HG02973 (cell line): ENCODE results near the gene MSL3B.

ENCODE experiments used
- ATAC-seq: cut with Tn5 transposase; IDR thresholded peaks from one replicate; pipeline ENCODE4 v1.9.1; 2021; ENCODE audit warnings: moderate library complexity; ENCODE audit not compliant: unreplicated experiment

The MSL3B gene

DNA sequence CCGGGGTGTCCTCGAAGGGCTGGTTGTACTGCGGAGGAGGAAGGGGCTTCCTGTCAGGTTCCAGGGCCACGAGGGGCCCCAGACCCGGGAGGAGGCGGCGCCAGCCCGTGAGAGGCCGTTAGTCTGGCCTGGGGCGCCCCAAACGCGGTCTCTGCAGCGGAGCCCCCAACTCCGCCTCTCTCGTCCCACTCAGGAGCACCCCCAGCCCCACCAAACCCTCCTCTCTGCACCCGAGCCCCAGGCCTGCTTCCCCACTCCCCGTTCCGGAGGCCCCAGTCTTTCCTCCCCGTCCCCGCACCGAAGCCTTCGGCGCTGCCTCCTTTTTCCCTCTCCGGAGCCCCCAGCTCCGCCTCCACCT lies 14.3 kb downstream of the MSL3B start:
- peak; percentile 4 for ATAC-seq

DNA sequence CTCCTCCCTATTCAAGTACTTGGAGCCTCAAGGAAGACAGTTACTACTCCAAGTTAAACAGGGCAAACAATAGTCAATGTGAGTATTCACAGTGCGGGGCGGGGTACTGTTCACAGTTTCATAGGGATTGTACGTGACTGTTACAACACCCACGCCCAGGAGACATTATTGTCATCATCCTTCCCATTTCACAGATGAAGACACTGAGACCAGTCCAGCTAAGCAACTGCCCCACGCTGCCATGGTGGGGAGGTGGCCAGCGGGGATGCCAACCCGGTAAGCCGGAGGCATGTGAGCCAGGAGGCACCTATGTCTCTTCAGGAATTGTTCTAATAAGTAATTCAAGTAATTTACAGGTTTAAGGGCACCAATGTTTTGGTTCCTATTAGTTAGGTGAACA lies 14.8 kb downstream of the MSL3B start:
- no peak for ATAC-seq

DNA sequence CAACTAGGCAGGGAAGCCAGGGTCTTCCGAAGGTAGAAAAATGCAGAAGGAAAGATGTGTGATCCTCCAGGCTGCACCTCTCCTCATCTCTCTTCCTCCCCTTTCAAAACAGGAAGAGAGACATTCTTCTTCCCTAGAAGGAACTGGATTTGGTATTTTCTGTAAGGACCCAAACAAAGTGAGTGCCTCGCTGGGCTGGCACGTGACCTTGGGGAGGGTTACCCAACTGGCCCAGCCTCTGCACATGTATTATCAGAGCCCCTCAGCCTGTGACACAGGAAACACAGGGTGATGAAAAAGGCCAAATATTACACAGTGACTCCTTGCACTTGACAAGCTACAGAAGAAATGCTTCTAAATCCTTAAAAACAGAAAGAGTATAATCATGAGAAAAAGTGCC lies 16.1 kb downstream of the MSL3B start:
- no peak for ATAC-seq

DNA sequence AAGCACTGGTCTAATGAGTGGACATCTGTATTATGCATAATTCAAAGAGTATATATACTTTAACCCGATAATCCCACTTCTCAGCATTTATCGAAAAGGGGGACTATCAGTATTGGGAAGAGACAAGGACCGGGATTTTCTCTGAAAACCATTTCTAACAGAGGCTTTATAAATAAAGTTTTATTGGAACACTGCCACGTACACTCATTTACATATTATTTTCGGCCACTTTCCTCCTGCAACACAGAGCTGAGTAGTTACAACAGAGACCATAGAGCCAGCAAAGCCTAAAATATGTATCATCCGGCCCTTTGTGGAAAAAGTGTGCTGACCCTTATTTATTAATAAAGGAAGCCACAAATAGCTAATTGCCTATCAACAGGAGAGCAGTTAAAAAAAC lies 17.0 kb downstream of the MSL3B start:
- ATAC-seq, result no peak

DNA sequence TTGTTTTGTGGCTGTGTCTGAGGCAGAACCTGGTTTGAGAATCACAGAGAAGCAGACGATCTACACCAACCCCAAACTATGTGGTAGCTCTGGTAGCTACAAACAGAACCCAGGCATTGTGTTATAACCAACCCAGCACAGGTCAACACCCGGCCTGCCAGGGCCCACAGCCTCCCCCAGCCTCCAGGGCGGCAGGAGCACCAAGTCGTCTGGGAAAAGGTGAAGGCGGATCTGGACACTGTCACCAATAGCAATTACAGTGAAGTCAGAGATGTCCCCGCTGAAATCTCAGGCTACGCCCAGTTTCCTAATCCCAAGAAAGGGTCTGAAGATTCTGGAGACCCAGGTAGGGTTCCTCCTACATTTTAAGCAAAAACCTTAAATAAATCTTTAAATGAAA lies 17.4 kb downstream of the MSL3B start:
- no peak for ATAC-seq

DNA sequence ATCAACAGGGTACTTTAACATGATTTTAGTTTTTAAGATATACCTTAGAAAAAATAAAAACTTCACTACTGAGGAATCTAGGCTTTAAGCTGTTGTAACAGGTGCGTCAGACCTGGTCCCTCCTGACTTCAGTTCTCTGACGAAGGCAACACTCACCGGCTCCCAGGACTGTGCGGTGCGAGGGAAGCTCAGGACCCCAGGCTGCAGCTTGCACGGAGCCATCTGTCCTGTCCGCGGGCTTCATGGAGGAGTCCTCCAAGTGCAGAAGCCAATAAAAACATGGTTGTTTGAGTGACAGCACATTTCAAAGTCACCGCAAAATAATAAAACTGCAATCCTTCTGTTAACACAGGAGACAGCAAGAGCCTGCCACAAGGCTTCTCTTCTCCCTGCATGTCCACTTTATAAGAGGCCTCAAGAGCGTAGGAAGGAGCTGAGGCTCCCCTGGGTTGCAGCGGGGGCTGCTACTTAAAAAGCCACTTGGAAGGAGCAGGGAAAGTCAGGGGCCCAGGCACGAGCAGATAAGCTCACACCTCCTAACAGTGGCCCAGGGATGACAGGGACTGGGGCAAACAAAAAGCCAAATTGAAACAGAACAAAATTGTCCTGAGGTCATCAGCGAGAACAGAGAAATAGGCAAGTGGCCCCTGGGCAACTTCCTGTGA lies 18.4 kb downstream of the MSL3B start:
- no peak for ATAC-seq

DNA sequence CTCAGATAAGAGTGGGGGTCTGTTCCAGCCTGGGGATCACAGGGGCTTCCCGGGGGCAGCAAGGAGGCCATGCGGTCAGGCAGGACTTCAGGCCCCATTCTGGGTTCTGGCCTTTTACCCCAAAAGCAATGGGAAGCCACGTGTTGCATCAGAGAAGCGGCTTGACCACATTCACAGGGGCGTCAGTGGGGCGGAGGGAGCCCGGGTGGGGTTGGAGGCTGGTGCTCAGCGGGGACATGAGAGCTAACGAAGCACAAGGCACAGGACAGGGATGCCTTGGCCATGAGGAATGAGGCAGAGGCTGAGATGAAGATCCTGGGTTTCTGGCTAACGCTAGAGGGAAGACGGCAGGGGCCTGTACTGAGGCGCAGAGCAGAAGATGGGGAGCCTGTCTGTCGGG lies 19.9 kb downstream of the MSL3B start:
- ATAC-seq, result no peak

DNA sequence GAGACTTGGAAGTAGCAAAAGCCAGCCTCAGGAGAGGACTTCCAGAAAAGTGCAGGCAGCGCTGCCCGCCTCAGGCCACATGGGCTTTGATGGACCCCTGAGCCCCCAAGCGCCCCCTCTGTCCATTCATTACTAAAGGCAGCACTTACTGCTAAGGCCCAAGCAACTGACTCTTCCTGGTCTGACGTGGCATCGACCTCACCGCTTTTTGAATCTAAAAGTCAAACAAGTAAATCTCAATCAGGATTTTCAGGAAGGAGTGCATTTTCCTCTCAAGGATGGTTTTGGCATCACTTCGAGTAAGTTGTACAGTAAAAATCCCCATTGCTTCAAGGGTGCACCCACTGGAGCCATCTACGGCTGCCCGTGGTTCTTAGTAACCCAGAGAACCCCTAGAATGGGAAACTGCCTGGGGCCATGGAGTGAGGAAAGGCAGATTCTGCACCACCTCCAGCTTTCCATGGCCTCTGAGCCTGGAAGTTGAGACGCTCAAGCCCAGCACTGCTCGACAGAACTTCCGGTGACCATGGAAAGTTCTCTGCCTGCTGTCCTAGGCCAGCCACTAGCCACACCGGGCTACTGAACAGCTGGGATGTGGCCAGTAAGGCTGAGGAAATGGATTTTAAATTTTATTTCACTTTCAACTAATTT lies 20.8 kb downstream of the MSL3B start:
- no peak for ATAC-seq

DNA sequence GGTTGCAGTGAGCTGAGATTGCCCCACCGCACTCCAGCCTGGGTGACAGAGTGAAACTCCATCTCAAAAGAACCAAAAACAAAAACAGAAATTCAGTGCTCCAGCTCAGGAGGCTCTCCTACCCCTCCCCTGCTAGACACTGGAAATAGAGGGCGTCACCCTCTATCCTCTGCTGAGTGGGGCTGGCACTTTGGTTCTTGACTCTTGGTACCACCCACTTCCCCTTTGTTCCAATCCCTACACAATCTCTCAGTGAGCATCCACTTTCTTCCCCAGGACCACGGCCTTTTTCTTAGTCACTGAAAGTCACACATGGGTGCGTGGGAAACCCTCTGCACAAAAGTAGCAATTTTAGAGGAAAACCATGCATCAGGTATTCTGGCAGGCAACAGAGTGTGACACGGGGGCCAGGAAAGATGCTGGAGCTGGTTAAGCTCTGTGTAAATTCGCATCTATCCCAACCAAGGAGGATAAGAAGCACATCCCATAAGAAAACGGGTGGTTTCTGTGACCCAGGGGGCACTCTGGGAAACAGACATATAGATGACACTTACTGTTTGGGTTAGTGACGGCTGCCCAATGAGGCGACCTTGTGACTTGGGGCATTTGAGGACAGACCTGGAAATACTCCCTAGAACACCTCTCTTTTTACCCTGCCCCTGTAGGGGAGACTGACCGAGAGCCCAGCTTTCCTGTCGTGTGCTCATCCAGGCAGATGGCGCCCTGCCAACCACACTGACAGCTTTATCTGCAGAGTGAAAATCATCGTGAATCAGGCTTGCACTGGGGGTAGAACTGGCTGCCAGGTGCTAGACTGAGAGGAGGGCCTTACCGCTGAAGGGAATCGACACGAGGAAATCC lies 21.6 kb downstream of the MSL3B start:
- ATAC-seq, result no peak

DNA sequence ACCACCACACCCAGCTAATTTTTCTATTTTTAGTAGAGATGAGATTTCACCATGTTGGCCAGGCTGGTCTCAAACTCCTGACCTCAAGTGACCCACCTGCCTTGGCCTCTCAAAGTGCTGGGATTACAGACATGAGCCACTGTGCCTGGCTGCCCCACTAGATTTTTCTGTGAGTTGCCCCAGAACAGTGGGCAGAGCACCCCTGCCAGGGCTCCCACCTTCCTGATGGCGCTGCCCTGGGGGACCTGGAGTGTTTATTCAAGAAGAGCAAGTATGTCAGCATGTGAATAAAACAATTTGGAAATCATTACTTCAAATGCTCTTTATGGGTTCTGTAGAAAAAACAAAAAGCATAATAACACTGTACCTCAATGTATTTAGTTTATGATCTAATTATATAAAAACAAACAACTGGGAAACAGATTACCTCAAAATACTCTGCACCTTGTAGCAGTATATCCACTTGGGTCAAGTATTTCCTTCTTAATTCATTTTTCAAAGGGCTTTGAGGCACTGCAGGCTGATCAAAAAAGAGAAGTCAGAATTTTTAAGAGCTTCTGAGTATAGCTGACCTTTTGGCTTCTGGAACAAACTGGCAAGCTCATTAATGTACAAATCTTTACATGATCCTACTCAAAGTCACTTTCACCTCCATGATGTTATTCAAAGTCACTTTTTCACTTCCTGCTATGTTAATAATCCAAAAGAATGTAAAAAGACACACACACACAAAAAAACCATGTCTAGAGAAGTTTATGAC lies 22.7 kb downstream of the MSL3B start:
- no peak for ATAC-seq

DNA sequence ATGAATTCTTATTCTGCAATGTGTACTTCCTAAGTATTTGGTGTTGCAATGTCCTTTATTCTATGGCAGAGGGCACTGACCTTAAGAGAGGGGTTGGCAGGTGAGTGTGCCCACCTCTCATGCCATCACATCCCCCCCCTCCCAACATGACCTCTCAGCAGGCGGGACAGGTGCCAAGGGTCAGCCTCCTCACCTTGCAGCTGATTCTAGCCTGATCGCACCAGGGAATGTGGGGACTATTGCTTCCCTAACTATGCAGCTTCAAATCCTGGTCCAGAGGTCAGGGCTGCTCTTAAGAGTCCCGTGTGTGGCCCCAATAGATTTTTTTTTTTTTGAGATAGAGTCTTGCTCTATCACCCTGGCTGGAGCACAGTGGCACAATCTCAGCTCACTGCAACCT lies 23.4 kb downstream of the MSL3B start:
- no peak for ATAC-seq

DNA sequence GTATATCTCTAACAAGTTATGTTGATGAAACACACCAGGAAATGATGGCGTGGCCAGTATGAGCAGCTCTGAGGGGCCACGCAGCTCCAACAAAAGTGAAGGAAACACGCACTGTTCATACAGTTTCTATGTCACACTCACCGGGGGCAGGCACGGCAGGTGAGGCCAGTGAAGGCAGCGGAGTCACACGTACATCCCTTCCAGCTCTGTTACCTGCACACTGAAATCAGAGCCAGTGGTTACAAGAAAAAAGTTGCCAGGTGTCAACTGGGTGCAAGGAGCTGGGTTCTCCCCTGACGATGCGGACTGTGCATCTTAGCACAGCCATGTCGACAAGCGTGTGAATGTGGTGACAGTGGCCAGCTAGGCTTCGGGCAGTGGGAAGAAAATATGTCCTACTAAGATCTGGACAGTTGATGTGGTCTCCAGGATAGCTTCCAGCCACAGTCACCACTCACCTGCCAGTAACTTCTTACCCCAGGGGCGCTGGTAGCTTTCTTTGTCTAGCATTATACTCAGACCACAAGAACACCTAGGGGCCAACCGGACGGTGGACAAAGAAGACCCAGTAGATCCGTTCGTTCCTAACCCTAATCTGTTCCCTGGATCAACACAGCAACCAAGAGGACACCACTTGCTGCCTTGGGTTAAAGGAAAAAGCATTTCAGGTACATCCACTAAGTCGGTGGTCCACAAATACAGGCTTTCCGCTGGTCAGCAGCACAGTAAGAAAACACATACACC lies 23.9 kb downstream of the MSL3B start:
- no peak for ATAC-seq

DNA sequence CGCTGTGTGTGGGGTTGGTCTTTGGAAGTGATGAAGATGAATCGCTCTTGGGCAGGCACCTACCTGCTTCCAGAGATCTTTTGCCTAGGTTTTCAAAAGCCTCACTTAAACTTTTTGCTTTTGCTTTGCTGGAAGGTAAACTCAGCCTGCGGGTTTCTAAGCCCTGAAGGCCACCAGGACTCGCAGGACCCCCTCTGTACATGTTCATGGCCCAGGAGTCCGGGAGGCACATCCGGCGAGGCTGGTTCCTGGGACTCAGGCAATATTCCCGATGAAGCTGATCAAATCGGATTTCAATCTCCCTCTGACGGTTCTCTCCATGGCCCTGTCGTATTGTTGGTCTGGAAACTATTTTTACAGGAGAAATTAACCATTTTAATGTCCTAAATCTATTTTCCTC lies 27.0 kb downstream of the MSL3B start:
- ATAC-seq, result no peak

DNA sequence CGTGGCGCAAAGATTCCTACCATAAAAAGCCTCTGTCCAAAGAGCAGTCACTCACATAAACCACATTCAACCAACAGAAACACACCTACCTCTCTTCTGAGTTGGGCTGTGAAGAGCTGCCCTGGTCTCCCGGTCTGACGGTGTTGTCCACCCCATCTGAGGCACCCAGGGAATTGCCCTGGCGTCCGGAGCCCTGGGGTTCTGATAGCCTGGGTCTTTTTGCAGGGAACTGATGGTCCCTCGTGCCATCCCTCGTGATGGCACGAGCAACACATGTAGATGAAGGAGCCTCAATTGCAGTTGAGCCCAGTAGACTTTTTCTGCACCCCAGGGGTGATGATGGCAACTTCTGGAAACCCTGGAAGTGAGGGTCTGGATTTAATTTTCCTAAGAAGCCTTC lies 27.7 kb downstream of the MSL3B start:
- ATAC-seq, result no peak

DNA sequence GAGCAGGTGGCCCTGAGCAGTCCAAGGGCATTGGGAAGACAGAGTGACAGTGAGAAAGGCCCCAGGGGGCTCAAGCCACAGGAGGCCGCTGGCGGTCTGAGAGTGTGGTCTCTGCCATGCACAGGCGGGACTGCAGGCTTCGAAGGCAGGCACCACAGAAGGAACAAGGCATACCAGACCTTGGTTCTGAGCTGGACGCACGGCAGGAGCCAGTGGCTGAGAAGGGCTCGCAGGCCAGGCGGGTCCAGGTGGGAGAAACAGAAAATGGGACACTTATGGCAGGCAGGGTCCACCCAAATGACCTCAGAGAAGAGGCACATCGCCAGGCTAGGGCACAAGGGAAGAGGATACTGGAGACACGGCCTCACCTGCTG lies 28.8 kb downstream of the MSL3B start:
- no peak for ATAC-seq

DNA sequence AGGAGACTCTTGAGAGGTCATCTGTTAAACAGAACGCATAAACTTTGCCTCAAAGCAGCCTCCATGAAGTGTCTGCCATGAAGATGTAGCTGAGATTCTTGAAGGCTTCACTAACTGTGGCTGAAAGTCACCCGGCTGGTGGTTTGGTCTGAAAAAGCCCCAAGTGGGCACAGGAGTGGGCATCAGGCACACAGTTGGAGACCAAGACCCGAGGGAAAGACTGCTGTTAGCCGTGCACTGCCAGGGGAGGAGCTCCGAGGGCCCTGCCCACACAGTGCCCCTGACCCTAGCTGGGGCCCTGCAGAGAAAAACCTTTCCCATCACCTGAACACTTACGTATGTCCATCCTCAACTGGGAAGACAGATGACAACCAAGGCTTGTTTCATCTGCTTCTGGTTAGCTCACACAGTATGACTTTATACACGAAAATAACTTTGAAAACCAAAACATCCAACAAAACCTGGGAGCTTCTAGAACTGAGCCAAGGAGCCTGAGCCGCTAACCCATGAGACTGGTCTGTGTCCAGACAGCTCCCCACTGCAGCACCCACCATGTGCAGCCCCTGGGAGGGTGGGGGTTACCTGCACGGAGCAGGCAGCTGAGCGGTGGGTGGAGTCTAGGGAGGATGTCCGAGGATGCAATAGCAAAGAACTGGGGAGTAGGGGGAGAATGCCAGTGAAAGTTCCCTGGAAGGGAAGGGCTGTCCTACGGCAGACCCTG lies 29.3 kb downstream of the MSL3B start:
- ATAC-seq, result no peak

DNA sequence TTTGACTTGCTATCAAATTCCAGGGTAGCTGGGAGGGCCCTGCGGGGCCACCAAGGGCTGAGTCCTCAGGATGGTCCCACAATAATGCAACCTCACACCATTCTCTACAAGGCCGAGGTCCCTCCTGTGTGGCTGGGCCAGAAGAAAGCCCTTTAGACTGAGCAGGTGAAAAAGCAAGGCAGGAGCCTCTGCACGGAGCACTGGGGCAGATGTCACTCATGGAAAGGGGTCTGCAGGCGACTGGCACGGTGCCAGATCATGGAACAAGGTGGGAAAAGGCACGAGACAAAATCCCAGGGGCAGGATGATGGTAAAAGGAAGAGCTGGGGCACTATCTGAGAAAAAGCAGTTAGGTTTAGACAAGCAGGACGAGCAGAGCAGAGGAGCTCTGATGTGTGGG lies 29.9 kb downstream of the MSL3B start:
- no peak for ATAC-seq

DNA sequence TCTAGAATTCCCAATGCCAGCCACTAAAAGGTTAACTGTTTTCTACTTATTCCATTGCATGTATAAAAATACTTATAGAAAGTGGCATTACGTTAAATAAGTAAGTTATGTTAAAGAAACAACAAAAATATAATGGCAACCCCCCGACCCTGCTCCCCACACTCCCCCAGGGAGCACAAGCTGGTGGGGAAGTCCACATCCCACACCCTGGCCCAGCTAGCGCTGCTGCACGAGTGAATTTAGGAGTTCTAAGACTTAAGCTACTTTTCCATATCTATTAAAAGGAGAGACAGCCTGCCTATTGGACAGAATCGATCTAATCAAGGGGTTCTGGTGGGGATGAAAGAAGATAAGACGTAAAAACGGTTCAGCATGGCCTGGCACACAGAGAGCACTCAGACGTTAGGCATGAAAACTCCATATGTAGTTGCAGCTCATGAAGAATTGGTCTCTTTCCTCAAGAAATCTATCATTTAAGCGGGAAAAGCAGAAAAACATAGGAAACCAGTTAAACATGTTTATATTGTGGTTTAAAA lies 30.4 kb downstream of the MSL3B start:
- no peak for ATAC-seq

DNA sequence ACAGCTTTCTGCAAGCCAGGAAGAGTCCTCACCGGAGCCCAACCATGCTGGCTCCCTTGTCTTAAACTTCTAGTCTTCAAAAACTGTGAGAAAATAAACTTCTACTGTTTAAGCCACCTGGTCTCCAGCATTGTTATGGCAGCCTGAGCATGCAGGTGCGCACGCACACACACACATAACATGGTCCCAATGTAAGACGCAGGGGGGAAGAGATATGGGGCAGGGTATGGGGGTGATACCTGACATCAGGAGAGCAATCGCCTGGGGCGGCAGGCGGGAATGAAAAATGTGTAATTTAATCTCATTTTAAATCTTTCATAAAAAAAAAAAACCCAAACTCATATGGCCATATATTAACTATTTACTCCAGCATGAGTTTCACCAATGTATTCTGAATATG lies 31.8 kb downstream of the MSL3B start:
- ATAC-seq, result no peak
